NCI-H1417 treated with DMSO at 0.1 percent for 48 hours (cell line): Measurements from ENCODE around the gene KIF21A.

Experiments
- DNase-seq: peaks from one replicate; lab custom pipeline; 2025; lab: John Stamatoyannopoulos, UW

Gene KIF21A

DNA sequence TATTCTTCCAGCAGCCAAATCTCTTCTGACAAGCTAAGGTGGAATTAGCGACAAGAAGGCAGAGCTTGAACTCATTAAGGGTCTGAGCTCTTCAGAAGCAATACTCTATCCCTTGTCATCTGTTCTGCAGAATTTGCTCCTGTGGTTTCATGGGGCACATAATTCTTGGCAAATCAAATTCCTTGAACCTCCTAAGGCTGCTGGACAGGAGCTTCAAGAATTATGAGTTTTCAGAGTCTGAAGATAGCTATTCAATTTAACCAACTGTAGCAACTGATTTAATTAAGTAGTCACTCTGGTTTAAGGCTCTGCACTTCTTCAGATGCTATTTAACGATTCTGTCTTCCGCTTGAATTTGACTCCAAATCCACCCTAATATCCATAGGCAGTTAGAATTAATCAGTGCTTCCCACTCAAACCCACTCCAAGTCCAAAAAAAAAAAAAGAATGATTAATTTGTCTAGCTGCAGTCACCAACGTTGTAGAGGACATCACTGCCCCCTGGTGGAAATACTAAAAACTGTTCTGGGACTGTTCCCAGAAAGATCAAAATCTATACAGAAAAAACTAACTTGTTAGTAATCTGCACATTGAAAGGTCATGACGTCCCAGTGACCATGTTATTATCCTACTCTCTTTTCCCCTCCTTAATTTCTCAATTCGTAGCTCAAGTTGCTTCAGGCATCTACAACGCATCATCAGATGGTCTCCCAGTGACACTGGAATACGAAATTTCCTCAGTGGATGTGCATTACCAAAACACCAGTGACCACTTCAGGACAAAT, 169.9 kb downstream of the KIF21A start:
- no peak for DNase-seq

DNA sequence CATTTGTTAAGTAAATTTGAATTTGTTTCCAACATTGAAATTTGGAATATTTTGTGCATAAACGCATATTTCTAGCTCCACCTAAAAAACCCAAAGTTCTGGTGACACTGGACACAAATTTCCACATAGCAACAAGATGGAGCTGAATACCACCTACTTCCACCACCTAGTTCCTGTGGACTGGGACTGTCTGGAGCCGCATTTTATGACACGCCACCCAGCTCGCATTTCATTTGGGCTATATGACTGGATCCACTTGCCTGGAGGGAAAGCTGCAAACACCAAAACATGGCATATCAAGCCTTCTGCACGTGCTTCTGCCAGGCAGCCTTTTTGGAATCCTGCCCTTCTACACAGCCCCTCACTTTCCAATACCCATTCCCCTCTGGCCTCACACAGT, 173.4 kb downstream of the KIF21A start:
- DNase-seq, result no peak

DNA sequence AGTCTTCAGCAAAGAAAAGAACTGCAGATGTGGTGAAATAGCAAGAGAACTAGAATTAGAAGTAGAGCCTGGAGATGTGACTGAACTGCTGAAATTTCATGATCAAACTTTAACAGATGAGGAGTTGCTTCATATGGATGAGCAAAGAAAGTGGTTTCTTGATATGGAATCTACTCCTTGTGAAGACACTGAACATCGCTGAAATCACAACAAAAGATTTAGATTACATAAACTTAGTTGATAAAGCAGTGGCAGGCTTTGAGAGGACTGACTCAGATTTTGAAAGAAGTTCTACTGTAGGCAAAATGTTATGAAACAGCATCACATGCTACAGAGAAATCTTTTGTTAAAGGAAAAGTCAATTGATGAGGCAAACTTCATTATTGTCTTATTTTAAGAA, 175.0 kb downstream of the KIF21A start:
- no peak for DNase-seq

DNA sequence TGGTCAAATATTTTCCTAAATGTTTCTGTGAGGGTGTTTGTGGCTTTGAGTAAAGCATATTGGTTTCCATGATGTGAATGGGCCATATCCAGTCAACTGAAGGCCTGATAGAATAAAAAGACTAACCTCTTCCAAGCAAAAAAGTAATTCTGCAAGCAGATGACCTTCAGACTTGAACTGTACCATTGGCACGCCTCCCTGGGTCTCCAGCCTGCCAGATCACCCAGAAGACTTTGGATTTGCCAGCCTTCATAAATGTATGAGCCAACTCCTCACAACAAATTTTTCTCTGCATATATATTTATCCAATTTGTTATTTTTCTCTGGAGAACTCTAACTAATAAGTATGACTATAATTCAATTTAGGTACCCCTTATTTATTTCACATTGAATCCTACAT, 190.3 kb downstream of the KIF21A start:
- DNase-seq, result no peak
